ENCODE results near the gene GEMIN8. TPM values are rescaled to one million over a fixed set of nuclear protein-coding genes. Genes with fewer than 3 reads are reported as not detected.

The GEMIN8 gene
- total RNA-seq, 1 experiment from 2014 or later: 7.7 TPM

GRCh38 chrX:14017399-14017798 lies 12.3 kb downstream of the GEMIN8 start:
- BruUV-seq (replicated peaks): no TSS peak
- Mint-ChIP-seq H3K36me3 (ENCODE audit: insufficient read depth, unreplicated experiment) (peaks cover 6% of the 10 kb centered on the region), H3K9me3 (ENCODE audit: unreplicated experiment) (no peaks in the 10 kb centered on the region)

GRCh38 chrX:14015941-14016340 lies 13.8 kb downstream of the GEMIN8 start:
- POLR2A ChIA-PET: no interaction called here
- Histone ChIP-seq H3K9me3 (no peaks in the 10 kb centered on the region), H3K4me1 (no peaks in the 10 kb centered on the region), H3K27me3 (replicated peaks; ENCODE audit: control insufficient read depth, insufficient read depth, low read length) (no peaks in the 10 kb centered on the region), H3K36me3 (ENCODE audit: control insufficient read depth, insufficient read depth, low read length) (no peaks in the 10 kb centered on the region), H3K4me3 (ENCODE audit: low read depth, low read length) (no peak overlapping the region)
- Mint-ChIP-seq H3K9me3 (ENCODE audit: unreplicated experiment) (no peaks in the 10 kb centered on the region), H3K36me3 (ENCODE audit: insufficient read depth, unreplicated experiment) (peaks cover 6% of the 10 kb centered on the region), H3K4me3 (ENCODE audit: unreplicated experiment) (no peak overlapping the region), H3K4me1 (ENCODE audit: low read depth, unreplicated experiment) (no peaks in the 10 kb centered on the region), H3K27me3 (ENCODE audit: insufficient read depth, unreplicated experiment) (no peaks in the 10 kb centered on the region), H3K27ac (ENCODE audit: unreplicated experiment) (no peak overlapping the region)
- TF ChIP-seq CTCF (IDR thresholded peaks at IDR 0.05; ENCODE audit: insufficient read depth in 1 of 2, low read depth in 1 of 2, low read length in 1 of 2, severe bottlenecking in 1 of 2, unreplicated experiment in 1 of 2): no peak
- BruUV-seq (replicated peaks): no TSS peak
- CTCF ChIA-PET: no interaction called here
- intact Hi-C loops (cut with micrococcal nuclease; ENCODE audit: unreplicated experiment): no loop called here
- no peak for DNase-seq

More at GRCh38 chrX:14017399-14017798, 12.3 kb downstream of the GEMIN8 start:
- H3K27me3 ChIP-seq (replicated peaks; ENCODE audit: control insufficient read depth, insufficient read depth, low read length): no peaks in the 10 kb centered on the region
- TF ChIP-seq CTCF (IDR thresholded peaks at IDR 0.05; ENCODE audit: insufficient read depth in 1 of 2, low read depth in 1 of 2, low read length in 1 of 2, severe bottlenecking in 1 of 2, unreplicated experiment in 1 of 2): no peak
- Mint-ChIP-seq H3K4me1 (ENCODE audit: low read depth, unreplicated experiment) (no peaks in the 10 kb centered on the region), H3K27me3 (ENCODE audit: insufficient read depth, unreplicated experiment) (no peaks in the 10 kb centered on the region), H3K4me3 (ENCODE audit: unreplicated experiment) (no peak overlapping the region), H3K27ac (ENCODE audit: unreplicated experiment) (no peak overlapping the region)
- no peak for DNase-seq
- H3K4me3 ChIP-seq (ENCODE audit: low read depth, low read length): no peak overlapping the region
- no peaks in the 10 kb centered on the region for H3K36me3 ChIP-seq (ENCODE audit: control insufficient read depth, insufficient read depth, low read length)
- H3K9me3 ChIP-seq: no peaks in the 10 kb centered on the region
- CTCF ChIA-PET: no interaction called here
- intact Hi-C loops (cut with micrococcal nuclease; ENCODE audit: unreplicated experiment): no loop called here
- H3K4me1 ChIP-seq: no peaks in the 10 kb centered on the region
- POLR2A ChIA-PET: no interaction called here

GRCh38 chrX:14015294-14015693 lies 14.4 kb downstream of the GEMIN8 start:
- no TSS peak for BruUV-seq (replicated peaks)

More at GRCh38 chrX:14015294-14015693, 14.4 kb downstream of the GEMIN8 start:
- no peak for DNase-seq
- intact Hi-C loops (cut with micrococcal nuclease; ENCODE audit: unreplicated experiment): no loop called here
- POLR2A ChIA-PET: no interaction called here
- no peaks in the 10 kb centered on the region for H3K4me1 ChIP-seq
- Mint-ChIP-seq H3K4me1 (ENCODE audit: low read depth, unreplicated experiment) (no peaks in the 10 kb centered on the region), H3K9me3 (ENCODE audit: unreplicated experiment) (no peaks in the 10 kb centered on the region), H3K27me3 (ENCODE audit: insufficient read depth, unreplicated experiment) (no peaks in the 10 kb centered on the region), H3K36me3 (ENCODE audit: insufficient read depth, unreplicated experiment) (peaks cover 6% of the 10 kb centered on the region), H3K4me3 (ENCODE audit: unreplicated experiment) (no peak overlapping the region), H3K27ac (ENCODE audit: unreplicated experiment) (no peak overlapping the region)
- TF ChIP-seq CTCF (IDR thresholded peaks at IDR 0.05; ENCODE audit: insufficient read depth in 1 of 2, low read depth in 1 of 2, low read length in 1 of 2, severe bottlenecking in 1 of 2, unreplicated experiment in 1 of 2): no peak
- no peaks in the 10 kb centered on the region for H3K9me3 ChIP-seq
- H3K4me3 ChIP-seq (ENCODE audit: low read depth, low read length): no peak overlapping the region
- CTCF ChIA-PET: no interaction called here
- no peaks in the 10 kb centered on the region for H3K36me3 ChIP-seq (ENCODE audit: control insufficient read depth, insufficient read depth, low read length)
- H3K27me3 ChIP-seq (replicated peaks; ENCODE audit: control insufficient read depth, insufficient read depth, low read length): no peaks in the 10 kb centered on the region
